GM18858 (cell line): Measurements from ENCODE around the gene CDKN2B-AS1.
"Not testable (repeated sequence)": the region's sequence is repeated elsewhere in the genome, so short reads cannot be mapped to it uniquely, and the experiment has no call there.

Experiments
- ATAC-seq: cut with Tn5 transposase; IDR thresholded peaks from one replicate; pipeline ENCODE4 v1.9.1; 2021; ENCODE audit not compliant: unreplicated experiment

The CDKN2B-AS1 gene

GRCh38 chr9:22041344-22041743 lies 46.8 kb downstream of the CDKN2B-AS1 start:
- ATAC-seq: no peak

- ATAC-seq: no peak
These were observed 47.2 kb downstream of the CDKN2B-AS1 start for GRCh38 chr9:22041775-22042174.

- ATAC-seq: no peak
These were observed 49.3 kb downstream of the CDKN2B-AS1 start for GRCh38 chr9:22043928-22044327.

GRCh38 chr9:22044583-22044982 lies 50.0 kb downstream of the CDKN2B-AS1 start:
- no peak for ATAC-seq

GRCh38 chr9:22045423-22045822 lies 50.8 kb downstream of the CDKN2B-AS1 start:
- no peak for ATAC-seq

GRCh38 chr9:22046243-22046885 lies 51.8 kb downstream of the CDKN2B-AS1 start:
- no peak for ATAC-seq

- no peak for ATAC-seq
These were observed 53.0 kb downstream of the CDKN2B-AS1 start for GRCh38 chr9:22047596-22047995.

- ATAC-seq: no peak
These were observed 54.8 kb downstream of the CDKN2B-AS1 start for GRCh38 chr9:22049411-22049810.

GRCh38 chr9:22050924-22051323 lies 56.3 kb downstream of the CDKN2B-AS1 start:
- no peak for ATAC-seq

GRCh38 chr9:22052376-22052945 lies 57.9 kb downstream of the CDKN2B-AS1 start:
- peak; percentile 65 for ATAC-seq

- ATAC-seq: no peak
These were observed 58.6 kb downstream of the CDKN2B-AS1 start for GRCh38 chr9:22053178-22053577.

- ATAC-seq: no peak
These were observed 59.5 kb downstream of the CDKN2B-AS1 start for GRCh38 chr9:22054076-22054475.

- no peak for ATAC-seq
These were observed 59.9 kb downstream of the CDKN2B-AS1 start for GRCh38 chr9:22054529-22054928.

GRCh38 chr9:22055090-22055489 lies 60.5 kb downstream of the CDKN2B-AS1 start:
- ATAC-seq: no peak

- ATAC-seq: no peak
These were observed 61.8 kb downstream of the CDKN2B-AS1 start for GRCh38 chr9:22056402-22056801.

- not testable (repeated sequence) for ATAC-seq
These were observed 63.4 kb downstream of the CDKN2B-AS1 start for GRCh38 chr9:22057972-22058371.

- no peak for ATAC-seq
These were observed 66.3 kb downstream of the CDKN2B-AS1 start for GRCh38 chr9:22060831-22061383.

- no peak for ATAC-seq
These were observed 70.4 kb downstream of the CDKN2B-AS1 start for GRCh38 chr9:22064957-22065356.

GRCh38 chr9:22065431-22066200 lies 71.0 kb downstream of the CDKN2B-AS1 start:
- ATAC-seq: no peak

- no peak for ATAC-seq
These were observed 72.6 kb downstream of the CDKN2B-AS1 start for GRCh38 chr9:22067196-22067595.

- no peak for ATAC-seq
These were observed 73.8 kb downstream of the CDKN2B-AS1 start for GRCh38 chr9:22068369-22068768.

- ATAC-seq: no peak
These were observed 78.8 kb downstream of the CDKN2B-AS1 start for GRCh38 chr9:22073349-22073748.
